ENCODE results near the gene LARP6. TPM values are rescaled to one million over a fixed set of nuclear protein-coding genes. Genes with fewer than 3 reads are reported as not detected.
"Not testable (repeated sequence)": the region's sequence is repeated elsewhere in the genome, so short reads cannot be mapped to it uniquely, and the experiment has no call there.

Gene LARP6
- 20.6 and 44.4 TPM in 2 replicates for total RNA-seq
- polyA plus RNA-seq (2012) = 118 TPM

- DNase-seq (ENCODE audit: low read depth) = peak; percentile 61
These were observed at the start of gene LARP6 for GRCh38 chr15:70853973-70854665. LARP6 (minus strand) TSS chr15:70854157; CDS start chr15:70854088, 69 bp downstream.

DNA sequence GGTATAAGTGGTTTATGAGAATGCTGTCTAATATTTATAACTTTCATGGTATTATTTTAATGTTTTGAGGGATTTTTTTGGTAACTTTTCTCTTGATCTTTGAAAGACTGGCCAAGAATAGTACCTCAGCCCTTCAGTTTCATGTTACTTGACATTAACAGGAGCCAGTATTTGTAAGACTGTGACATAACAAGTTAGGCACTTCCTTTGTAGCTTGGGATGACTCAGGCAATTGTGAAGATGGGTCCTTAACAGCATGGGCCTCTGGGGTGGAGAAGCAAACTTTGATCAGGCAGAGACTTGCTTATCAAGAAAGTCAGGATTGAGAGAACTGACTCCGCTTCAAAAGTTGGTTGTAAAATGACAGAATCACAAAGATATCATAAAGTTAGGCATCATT, 48.1 kb upstream of the LARP6 start:
- DNase-seq (ENCODE audit: low read depth) = peak; percentile 81

DNA sequence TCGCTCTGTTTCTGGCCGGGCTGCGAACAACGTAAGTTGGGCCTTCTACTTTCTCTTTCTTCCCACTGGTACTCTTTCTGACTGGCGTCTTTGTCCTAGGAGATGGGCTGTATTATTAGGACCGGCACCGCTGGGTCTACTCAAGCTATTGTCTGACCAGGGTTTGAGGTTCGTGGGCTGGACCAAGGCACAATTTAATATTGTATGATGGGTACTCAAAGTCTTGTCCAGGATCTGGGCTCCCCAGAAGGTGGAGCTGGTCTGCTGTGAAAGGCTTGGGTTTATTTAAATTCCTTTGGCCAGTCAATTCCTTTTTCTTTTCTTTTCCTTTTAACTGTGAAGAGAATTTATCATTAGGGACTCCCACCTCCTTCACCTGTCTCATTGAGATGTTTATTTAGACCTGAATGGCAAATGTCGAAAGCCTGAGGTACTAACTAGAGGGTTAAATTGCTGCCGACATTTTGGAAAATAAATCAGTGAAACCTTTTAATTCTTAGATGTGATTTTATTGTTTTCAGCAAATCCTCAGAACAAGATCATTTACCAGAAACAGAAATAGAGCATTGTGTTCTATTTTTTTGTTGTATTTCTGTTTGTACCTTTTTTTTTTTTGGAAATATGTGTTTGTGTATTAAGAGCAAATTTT, 39.1 kb upstream of the LARP6 start:
- peak; percentile 74 for DNase-seq (ENCODE audit: low read depth)

DNA sequence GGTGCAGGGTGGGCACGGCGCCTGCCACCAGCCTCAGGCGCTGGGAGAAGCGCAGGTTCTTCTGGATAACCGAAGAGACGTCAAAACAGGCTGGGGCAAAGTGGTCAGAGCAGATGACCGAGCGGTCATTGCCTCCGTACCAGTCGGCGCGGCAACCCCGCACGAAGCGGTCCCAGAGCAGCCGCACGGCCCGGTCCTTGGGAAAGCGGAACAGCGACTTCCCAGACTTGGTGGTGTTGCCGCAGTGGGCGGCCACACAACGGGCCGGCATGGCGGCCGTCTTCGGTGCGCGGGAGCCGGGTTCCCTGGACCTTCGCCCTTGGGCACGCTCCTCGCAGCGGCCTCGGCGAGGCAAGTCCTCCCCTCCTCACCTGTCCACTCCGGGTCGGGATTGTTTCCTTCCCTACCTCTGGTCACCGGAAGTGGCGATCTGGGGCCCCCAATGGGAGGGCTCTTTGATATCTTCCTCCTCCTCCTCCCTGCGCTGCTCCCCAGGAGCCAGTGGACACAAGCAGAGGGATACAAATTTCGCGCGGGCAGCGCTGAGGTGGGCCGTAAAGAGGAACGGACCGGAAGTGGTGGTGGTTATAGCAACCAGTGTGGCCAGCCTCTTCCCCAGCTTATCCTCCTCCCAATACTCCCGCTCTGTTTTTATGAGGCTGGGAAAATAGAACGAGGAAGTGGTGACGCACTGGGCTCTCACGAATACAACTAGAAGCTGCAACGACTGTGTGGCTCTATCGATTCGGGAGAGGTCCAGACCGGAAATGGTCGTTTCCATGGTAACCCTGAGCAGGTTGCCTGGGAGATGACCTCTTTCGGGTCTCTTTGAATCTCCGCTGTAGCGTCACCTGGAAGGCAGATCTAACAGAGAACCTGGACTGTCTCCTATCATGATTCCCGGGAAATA, 38.3 kb upstream of the LARP6 start, which contains the start of the genes LRRC49 and THAP10:
Gene LRRC49 (plus strand): TSS at position 825 of the 910 bp plus-strand sequence. CDS start 69 bp downstream, at position 894.
Gene THAP10 (minus strand): TSS at position 432 of the 910 bp plus-strand sequence. CDS start 161 bp downstream, at position 271.
- DNase-seq (ENCODE audit: low read depth) = peak; percentile 92

DNA sequence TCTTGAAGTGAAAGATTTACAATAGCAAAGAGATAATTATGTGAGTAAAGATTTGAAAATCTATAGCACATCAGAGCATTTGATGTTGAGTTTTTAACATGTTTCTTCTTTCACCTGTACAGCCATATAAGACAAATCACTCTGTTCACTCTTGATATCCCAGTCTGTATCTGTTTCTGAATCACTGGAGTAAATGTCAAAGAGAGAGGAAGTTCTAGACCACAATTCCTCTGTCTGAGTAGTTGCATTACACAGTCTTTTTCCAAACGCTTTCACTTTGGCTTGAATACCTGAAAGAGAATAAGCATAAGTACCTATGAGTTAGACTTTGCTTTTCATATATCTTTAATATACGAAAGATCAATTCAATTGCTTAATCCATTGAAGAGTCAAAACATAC, 28.4 kb upstream of the LARP6 start:
- DNase-seq (ENCODE audit: low read depth) = no peak

GRCh38 chr15:70880781-70881180, 26.8 kb upstream of the LARP6 start:
- DNase-seq (ENCODE audit: low read depth) = no peak

GRCh38 chr15:70879401-70879800, 25.4 kb upstream of the LARP6 start:
- DNase-seq (ENCODE audit: low read depth) = peak; percentile 30

DNA sequence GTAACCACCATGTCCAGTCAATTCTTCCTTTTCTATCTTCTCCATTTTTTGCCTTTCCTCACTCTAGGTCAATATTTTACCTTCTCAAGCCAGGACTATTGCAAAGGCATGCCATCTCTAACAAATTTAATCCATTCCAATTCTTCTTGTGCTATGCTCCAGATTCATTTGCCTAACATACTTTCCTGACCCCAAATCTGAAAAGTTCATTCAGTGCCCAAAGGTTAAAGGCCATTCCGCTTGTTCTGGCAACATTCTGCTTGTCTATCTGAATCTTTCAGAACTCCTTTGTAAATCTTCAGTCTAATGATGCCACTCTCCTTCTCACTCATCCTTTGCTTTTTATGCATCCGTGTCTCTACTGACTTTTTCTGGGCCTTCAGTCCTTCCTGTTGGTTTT, 22.7 kb upstream of the LARP6 start:
- no peak for DNase-seq (ENCODE audit: low read depth)

GRCh38 chr15:70876011-70876410, 22.1 kb upstream of the LARP6 start:
- DNase-seq (ENCODE audit: low read depth) = no peak

DNA sequence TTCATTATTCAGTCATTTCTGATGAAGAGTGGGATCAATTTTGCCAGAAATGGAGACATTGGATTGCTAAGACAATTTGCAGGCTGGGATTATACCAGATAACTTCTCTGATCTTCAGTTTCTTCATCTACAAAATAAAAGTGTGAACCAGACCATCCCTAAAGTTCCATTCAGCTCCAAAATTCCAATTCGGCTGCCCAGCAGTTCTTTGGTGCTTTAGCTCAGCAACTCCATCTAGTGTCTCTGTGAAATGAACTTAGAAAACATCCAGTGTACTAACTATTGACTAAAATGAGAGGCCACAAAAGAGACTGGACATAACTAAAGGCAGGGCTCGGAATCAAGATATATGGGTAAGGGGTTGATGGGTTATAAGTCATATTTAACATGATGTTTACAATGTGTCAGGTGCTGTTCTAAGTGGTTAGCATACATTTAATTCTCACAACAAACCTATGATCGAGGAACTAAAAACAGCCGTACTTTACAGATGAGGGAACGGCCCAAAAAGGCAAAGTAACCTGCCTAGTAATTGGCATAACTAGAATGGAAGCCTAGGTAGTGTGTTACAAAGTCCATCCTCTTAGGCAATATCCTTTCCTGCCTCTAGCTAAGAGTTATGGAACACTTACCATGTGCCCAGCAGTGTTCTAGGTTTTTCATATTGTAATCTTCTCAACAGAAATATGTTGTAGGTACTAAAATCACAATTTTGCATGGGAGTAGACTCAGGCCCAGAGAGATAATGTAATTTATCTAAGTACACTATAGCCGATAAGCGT, 21.2 kb upstream of the LARP6 start:
- DNase-seq (ENCODE audit: low read depth) = peak; percentile 63

GRCh38 chr15:70873232-70874054, 19.5 kb upstream of the LARP6 start:
- DNase-seq (ENCODE audit: low read depth) = no peak

- not testable (repeated sequence) for DNase-seq (ENCODE audit: low read depth)
These were observed 17.5 kb upstream of the LARP6 start for GRCh38 chr15:70871490-70871889.

DNA sequence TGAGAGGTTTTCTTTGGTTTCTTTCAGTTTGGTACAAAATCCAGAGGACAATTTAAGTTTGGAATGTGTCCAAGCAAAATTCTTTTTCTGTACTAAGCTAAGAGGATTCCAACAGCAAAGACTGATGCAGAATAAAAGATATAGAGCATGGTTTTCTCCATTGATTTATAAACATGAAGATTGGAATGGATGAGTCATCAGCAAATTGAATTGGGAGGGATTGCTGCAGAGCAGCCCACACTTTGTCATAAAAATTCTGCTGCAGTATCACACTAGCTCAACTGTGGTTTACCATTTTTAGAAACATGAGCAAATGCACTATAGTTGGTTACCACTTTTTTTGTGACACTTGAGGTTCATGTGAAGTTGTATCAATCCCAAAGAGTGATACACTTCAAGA, 16.1 kb upstream of the LARP6 start:
- DNase-seq (ENCODE audit: low read depth) = peak; percentile 86

- DNase-seq (ENCODE audit: low read depth) = no peak
These were observed 15.4 kb upstream of the LARP6 start for GRCh38 chr15:70869346-70869745.

DNA sequence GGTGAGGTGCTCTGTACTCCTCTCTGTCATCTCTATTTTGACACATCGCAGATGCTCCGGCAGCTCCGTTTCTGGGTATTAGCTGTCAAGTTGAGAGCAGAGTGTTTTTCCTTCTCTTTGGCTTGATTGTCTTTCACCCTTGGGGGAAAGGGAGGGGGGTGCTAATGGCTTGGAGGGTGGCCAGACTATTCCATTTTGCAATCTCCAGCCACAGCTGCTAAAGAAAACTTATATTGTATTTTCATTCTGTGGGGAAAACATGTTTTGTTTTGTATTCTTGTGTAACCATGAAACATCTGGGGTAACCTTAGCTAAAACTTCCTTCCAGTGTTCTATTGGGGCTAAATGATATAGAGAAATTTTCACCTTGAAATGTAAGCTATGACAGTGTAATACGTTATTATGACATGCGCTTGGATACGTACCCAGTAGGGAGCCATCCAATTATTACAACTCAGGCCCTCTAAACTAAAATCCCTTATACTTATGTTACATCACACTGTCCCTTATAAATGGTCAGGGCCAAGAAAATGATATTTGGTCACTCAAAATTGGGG, 14.0 kb upstream of the LARP6 start:
- DNase-seq (ENCODE audit: low read depth) = peak; percentile 85

DNA sequence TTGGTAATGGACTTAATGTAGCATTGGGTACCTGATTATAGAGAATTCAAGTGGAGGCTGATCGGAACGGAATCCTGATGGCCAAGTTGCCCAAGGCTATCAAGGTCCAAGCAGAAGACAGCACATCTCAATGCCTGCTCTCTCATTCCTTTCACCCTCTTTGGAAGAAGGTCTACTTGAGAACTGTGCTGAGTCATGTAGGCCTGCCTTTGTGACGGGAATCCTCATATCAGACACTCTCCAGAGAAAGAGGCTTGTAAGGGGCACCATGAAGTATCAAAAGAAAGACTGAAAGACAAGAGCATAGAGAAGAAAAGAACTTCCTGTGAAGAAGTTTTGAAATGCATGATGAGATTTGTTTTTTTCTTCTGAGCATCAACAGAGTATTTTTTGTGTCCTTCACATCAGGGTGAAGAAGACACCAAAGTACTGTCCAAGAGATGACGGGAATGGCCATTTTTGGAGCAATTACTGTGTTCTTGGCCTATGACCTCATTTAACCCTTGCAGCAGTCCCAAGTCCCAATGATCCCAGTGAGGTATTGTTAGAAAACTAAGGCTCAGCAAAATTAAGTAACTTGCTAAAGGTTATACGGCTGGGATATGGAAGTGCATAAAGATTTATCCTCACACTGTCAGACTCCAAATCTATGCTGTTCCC, 13.2 kb upstream of the LARP6 start:
- no peak for DNase-seq (ENCODE audit: low read depth)

DNA sequence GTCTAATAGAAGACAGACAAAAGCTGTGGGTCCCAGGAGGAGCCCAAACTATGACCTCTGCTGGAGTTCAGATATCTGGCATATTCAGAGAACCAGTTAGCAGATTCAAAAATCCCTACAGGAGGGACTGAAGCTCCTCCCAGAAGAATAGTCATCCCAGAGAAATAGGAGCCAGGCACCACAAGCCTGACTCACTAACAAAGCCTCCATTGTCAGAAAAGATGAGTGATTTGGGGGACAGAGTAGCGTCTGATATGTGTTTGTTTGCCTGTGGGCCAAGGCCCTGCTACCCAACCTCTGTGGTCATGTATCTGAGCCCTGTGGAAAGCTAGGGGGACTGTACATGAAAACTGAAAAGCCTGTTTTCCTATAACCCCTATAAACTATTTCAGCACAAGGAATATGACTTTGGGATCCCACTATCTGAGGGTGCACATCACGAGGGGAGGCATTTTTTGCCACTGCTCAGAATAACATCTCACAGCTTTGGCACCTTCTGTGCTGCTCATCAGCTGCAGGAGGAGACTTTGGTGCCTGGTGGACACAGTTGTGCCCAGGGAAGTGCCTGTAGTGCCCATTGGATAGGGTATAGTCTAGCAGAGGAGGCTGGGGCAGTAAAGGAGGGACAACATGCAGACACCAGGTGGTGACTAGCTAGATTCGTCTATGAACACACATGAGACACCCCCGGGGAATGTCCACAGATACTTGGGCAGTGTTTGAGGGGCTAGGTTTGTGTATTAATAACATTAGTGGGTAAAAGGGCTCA, 9.7 kb upstream of the LARP6 start:
- DNase-seq (ENCODE audit: low read depth) = peak; percentile 91

DNA sequence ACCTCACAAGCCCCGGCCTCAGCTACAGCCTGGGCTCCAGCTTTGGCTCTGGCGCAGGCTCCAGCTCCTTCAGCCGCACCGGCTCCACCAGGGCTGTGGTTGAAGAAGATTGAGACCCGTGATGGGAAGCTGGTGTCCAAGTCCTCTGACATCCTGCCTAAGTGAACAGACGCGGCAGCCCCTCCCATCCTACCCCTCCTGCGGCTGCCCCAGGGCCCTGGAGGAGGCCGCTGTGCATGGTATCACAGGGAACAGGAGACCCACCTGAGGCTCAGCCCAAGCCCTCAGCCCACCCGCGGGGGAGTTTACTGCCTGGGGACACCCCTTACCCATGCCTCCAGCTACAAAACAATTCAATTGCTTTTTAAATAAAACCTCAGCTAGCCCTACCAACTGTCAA, 6.0 kb upstream of the LARP6 start:
- no peak for DNase-seq (ENCODE audit: low read depth)

Data from myocyte (in vitro differentiated cells).